T-helper 22 cell (primary cell): Measurements from ENCODE around the gene ARF5.

Source experiments
- DNase-seq: peaks from one replicate; pipeline ENCODE4 v3.0.0-alpha.2; 2020; ENCODE audit warnings: low read depth

ARF5 gene

DNA sequence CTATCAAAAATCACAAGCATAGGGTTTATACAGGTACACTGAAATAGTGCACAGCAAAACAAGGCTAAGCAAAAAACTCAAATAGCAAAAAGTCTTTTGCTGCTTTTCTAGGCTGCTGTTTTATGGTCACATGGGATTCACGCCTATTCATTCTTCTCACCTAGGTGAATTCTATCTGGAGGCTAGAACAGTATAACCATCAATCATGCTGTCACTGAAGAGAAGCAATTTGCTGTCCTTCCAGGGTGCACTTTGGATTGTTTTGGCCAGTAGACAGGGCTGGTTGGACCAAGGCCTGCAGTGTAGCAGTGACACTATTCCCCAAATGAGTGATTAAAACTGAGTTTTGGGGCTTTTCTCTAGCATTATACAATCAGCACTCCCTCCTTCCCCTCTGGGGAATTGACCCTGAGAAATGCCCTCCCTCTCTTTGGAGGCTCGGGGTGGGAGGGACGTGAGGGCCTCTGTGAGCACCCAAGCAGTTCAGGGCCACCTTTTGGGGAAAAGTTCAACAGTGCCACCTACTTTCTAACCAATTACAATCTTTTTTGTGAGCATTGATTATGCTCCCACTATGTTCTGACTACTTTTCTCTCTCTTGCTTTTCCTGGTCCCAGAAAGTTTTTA, 47.6 kb downstream of the ARF5 start:
- no peak for DNase-seq

DNA sequence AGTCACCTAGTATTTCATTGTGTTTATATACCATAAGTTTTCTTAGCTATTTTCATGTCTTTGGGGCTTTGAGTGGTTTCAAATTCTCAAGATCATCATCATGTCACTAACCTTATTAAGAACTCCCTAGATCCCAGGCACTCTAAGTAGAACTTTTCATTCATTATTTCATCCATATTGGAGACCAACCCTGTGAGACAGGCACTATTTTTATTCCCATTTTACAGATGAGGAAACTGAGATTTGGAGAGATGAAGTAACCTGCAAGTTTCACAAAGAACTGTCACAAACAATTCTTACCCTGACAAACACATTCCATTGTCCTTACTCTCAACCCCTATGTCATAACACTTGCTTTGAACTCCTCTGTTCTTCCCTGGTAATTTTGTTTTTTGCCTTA, 50.0 kb downstream of the ARF5 start:
- DNase-seq, result no peak
